Urinary bladder (tissue), 4 donors: ENCODE results near the gene ANO10. TPM values are rescaled to one million over a fixed set of nuclear protein-coding genes. Genes with fewer than 3 reads are reported as not detected.

Experiments used
- DNase-seq: peaks from one replicate; pipeline ENCODE4 v3.0.0-alpha.2; 2015; ENCODE audit errors: extremely low spot score
- H3K27ac ChIP-seq: one replicate; pipeline ENCODE4 v1.5.1; 2013; ENCODE audit warnings: low read depth, mild to moderate bottlenecking, moderate library complexity
- H3K36me3 ChIP-seq: one replicate; pipeline ENCODE4 v1.6.1; 2013; ENCODE audit warnings: mild to moderate bottlenecking, moderate library complexity; ENCODE audit not compliant: insufficient read depth
- H3K4me1 ChIP-seq: one replicate; pipeline ENCODE4 v1.6.1; 2013; ENCODE audit warnings: mild to moderate bottlenecking, moderate library complexity; ENCODE audit not compliant: insufficient read depth
- H3K4me3 ChIP-seq: one replicate; pipeline ENCODE4 v1.5.1; 2013; ENCODE audit warnings: low read depth, low read length
- WGBS: extraction: QIAGEN DNeasy Blood & Tissue Kit; methylation state at CpG from one replicate; pipeline ENCODE4 v1.1.7; 2013; 5-methylcytosine and 5-hydroxymethylcytosine counted together
- polyA plus RNA-seq: library from polyadenylated mRNA; stranded (reverse); fragments of 200-250 nt; gene quantifications from one replicate; pipeline ENCODE4 v1.2.3, GENCODE V29; 2013
- total RNA-seq: library from RNA; depleted of rRNA; stranded (reverse); fragments of >200 nt; gene quantifications from one replicate; pipeline ENCODE4 v1.2.3, GENCODE V29; 2014
- donor health status: healthy with polysubstance abuse.
- donor health status: healthy.

Gene ANO10
- total and polyA plus RNA-seq, 2 donors, result 25.1 to 33.3 TPM

- WGBS, result 93% methylated on average over 14 of the region's 14 CpGs
- Histone ChIP-seq H3K36me3 (peaks cover 3% of the 10 kb centered on the region), H3K4me3 (no peak overlapping the region), H3K27ac (no peak overlapping the region), H3K4me1 (no peaks in the 10 kb centered on the region)
- DNase-seq, result no peak
Observed at GRCh38 chr3:43346978-43347749, 274.6 kb downstream of the ANO10 start.

DNA sequence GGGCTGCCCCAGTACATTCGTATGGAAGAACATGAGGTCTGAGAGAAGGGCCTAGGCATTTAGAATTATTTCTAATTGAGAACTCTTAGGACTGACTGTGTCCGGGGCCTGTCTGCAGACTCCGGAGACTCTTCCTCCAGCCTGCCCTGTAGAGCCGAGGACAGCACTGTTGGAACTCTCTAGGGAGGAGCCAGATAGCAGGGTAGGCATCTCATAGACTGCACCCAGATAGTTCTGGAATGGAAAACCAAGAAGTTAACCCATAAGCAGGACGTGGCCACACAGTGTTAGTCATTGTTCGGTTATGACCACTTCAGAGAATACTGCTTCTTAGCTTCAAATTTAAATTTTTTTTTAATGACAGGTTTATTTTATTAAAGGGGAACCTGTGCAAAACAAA, 275.9 kb downstream of the ANO10 start:
- Histone ChIP-seq H3K36me3 (peaks cover 3% of the 10 kb centered on the region), H3K27ac (no peak overlapping the region)
- WGBS, result 89% methylated on average over 6 of the region's 6 CpGs

GRCh38 chr3:43345246-43345645, 276.6 kb downstream of the ANO10 start:
- peaks cover 3% of the 10 kb centered on the region for H3K36me3 ChIP-seq
- no peaks in the 10 kb centered on the region for H3K4me1 ChIP-seq
- H3K4me3 ChIP-seq, result no peak overlapping the region
- 95% methylated on average over 4 of the region's 4 CpGs for WGBS
- H3K27ac ChIP-seq, result no peak overlapping the region
- DNase-seq, result no peak

More for the DNA sequence above, 275.9 kb downstream of the ANO10 start:
- no peaks in the 10 kb centered on the region for H3K4me1 ChIP-seq
- no peak for DNase-seq
- H3K4me3 ChIP-seq, result no peak overlapping the region

DNA sequence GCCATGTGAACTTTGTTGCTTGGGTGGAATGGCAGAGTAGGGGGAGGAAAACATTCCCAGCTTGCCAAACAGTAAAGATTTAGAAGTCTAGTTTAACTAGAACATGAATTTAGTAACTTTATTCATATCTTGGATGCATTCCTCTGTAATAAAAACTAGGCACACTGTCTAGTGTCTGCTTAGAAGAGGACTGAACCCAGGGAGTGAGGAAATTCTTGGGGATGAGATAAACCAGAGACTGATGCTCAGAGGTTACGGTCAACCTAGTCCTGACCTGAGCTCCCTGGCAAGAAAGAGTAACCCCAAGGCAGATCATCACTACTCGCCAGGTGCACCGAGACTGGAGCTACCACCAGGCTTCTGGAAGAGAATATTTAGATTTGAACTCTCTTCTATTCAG, 277.3 kb downstream of the ANO10 start:
- WGBS, result 84% methylated on average over 3 of the region's 3 CpGs
- Histone ChIP-seq H3K4me3 (no peak overlapping the region), H3K36me3 (peaks cover 3% of the 10 kb centered on the region), H3K27ac (no peak overlapping the region), H3K4me1 (no peaks in the 10 kb centered on the region)
- no peak for DNase-seq

GRCh38 chr3:43343815-43344214, 278.0 kb downstream of the ANO10 start:
- 74% methylated on average over 3 of the region's 3 CpGs for WGBS
- no peak for DNase-seq
- peaks cover 5% of the 10 kb centered on the region for H3K36me3 ChIP-seq
- no peaks in the 10 kb centered on the region for H3K4me1 ChIP-seq
- no peak overlapping the region for H3K27ac ChIP-seq
- no peak overlapping the region for H3K4me3 ChIP-seq

DNA sequence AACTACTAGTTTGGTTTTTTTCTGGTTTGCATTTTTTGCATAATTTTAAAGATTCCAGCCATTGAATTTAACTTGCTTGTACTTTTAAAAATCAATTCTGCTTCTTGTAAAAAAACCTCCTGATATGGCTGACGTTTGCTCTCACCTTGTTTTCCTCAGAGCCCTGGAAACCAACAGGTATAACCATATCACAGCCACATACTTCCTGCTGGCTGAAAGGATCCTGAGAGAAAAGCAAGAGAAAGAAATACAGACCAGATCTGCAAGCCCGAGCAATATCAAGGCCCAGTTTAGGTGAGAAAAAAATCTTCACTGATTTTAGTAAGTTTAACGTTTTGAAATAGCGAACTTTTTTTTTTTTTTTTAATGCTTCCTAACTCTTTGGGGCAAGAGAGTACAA, 278.6 kb downstream of the ANO10 start:
- no peak overlapping the region for H3K4me3 ChIP-seq
- no peak overlapping the region for H3K27ac ChIP-seq
- H3K4me1 ChIP-seq, result no peaks in the 10 kb centered on the region
- no peak for DNase-seq
- WGBS, result 82% methylated on average over 4 of the region's 4 CpGs
- H3K36me3 ChIP-seq, result peaks cover 5% of the 10 kb centered on the region

- DNase-seq, result no peak
- H3K4me1 ChIP-seq, result no peaks in the 10 kb centered on the region
- peaks cover 8% of the 10 kb centered on the region for H3K36me3 ChIP-seq
- no peak overlapping the region for H3K27ac ChIP-seq
- H3K4me3 ChIP-seq, result no peak overlapping the region
- 92% methylated on average over 2 of the region's 2 CpGs for WGBS
Observed at GRCh38 chr3:43341788-43342187, 280.0 kb downstream of the ANO10 start.

DNA sequence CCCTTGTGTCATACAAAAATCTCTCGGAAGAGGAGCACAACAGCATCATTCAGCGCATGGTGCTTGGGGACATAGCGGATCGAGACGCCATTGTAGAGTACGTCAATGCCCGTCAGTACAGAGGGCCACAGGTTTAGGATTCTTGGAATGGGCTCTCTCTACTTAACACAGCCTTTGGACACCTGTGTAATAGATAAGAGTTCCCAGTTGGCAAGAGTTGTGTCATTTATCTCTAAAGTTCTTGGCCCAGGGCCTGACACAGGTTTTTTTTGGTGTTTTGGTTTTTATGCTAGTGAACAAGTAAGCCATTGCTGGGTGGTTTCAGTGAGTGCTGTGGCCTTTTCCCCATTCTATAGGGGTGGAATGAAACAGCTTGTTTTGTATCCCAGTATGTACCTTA, 281.4 kb downstream of the ANO10 start:
- Histone ChIP-seq H3K36me3 (peaks cover 12% of the 10 kb centered on the region), H3K4me3 (no peak overlapping the region), H3K27ac (no peak overlapping the region), H3K4me1 (no peaks in the 10 kb centered on the region)
- no peak for DNase-seq
- 97% methylated on average over 7 of the region's 7 CpGs for WGBS

DNA sequence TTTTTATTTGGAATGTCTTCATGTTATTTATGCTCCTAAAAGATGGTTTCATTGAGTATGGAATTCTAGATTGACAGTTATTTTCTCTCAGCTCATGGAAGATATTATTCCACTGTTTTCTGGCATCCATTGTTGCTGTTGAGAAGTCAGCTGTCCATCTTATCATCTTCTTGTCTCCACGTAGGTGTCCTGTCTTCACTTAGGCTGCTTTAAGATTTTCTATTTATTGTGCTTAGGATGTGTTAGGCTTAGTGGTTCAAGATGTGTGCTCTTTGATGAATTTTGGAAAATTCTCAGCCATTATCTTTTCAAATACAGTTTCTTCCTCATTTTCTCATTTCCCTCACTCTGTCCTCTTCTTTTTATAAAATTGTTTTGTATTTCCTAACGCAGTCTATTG, 283.5 kb downstream of the ANO10 start:
- peaks cover 9% of the 10 kb centered on the region for H3K36me3 ChIP-seq
- H3K4me1 ChIP-seq, result no peaks in the 10 kb centered on the region
- no peak overlapping the region for H3K4me3 ChIP-seq
- no peak for DNase-seq
- H3K27ac ChIP-seq, result no peak overlapping the region
- WGBS, result 94% methylated on average over 2 of the region's 2 CpGs

DNA sequence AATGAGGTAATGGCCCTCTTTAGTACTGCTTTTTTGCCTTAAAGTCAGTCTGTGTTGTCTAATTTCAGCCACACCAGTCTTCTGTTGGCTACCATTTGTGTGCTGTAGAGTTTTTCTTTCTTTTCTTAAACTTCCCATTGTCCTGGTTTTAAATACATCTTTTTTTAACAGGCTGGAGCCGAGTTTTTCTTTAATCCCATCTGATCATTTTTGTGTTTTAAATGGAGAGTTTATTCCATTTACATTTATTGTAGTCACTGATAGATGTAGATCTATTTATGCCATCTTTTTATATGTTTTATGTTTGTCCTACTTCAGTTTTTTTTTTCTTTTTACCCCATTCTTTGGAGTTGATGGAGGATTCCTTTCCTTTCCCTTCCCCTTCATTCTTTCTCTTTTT, 286.0 kb downstream of the ANO10 start:
- no peak overlapping the region for H3K4me3 ChIP-seq
- no peak overlapping the region for H3K27ac ChIP-seq
- no peaks in the 10 kb centered on the region for H3K4me1 ChIP-seq
- H3K36me3 ChIP-seq, result peaks cover 9% of the 10 kb centered on the region
- 99% methylated on average over 1 of the region's 1 CpG for WGBS
- DNase-seq, result no peak

- Histone ChIP-seq H3K4me3 (no peak overlapping the region), H3K27ac (no peak overlapping the region), H3K36me3 (peaks cover 9% of the 10 kb centered on the region), H3K4me1 (no peaks in the 10 kb centered on the region)
- WGBS, result 91% methylated on average over 1 of the region's 1 CpG
- DNase-seq, result no peak
Observed at GRCh38 chr3:43334976-43335375, 286.8 kb downstream of the ANO10 start.

GRCh38 chr3:43331381-43331780, 290.4 kb downstream of the ANO10 start:
- Histone ChIP-seq H3K4me1 (no peaks in the 10 kb centered on the region), H3K36me3 (peaks cover 4% of the 10 kb centered on the region), H3K4me3 (no peak overlapping the region), H3K27ac (no peak overlapping the region)
- WGBS, result 91% methylated on average over 4 of the region's 4 CpGs
- DNase-seq, result no peak

DNA sequence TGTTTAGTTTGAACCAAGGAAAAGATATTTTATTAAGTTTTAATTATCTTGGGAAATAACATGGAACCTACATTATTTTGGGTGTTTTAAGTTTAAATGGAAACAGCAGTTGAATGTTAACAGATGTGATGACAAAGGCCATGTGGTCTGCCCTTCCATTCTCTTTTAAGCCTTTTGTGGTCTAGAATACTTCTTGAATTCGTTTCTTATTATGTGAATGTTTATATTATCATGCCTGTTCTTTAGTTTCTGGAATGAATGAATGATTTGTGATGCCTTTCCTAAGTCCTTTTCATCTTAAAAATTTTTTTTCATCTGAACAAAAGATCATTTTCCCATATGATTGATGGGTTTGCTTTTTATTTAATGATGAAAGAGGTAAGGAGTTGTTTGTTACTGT, 290.8 kb downstream of the ANO10 start:
- 28% methylated on average over 1 of the region's 1 CpG for WGBS
- no peak overlapping the region for H3K4me3 ChIP-seq
- H3K27ac ChIP-seq, result no peak overlapping the region
- DNase-seq, result no peak
- peaks cover 2% of the 10 kb centered on the region for H3K36me3 ChIP-seq
- no peaks in the 10 kb centered on the region for H3K4me1 ChIP-seq

DNA sequence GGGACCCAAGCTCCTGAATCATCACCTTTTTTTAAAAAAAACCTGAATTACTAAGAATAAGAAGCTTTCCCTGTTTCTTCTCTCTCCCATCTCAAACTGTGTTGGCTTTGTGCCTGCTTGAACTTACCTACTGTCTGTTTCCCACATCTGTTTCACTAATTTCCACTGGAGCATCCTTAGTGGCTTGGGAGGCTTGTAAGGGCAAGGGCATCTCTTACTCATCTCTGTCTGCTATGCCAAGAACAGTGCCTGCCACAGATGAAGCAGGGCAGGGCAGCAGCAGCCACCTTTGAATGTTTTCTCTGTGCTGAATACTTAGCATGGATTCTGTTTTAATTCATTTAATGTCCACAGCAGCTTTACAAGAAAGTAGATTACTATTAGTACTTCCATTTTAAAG, 293.2 kb downstream of the ANO10 start:
- H3K27ac ChIP-seq, result no peak overlapping the region
- no peaks in the 10 kb centered on the region for H3K4me1 ChIP-seq
- DNase-seq, result no peak
- no peak overlapping the region for H3K4me3 ChIP-seq
- no peaks in the 10 kb centered on the region for H3K36me3 ChIP-seq

GRCh38 chr3:43327582-43327979, 294.2 kb downstream of the ANO10 start:
- no peaks in the 10 kb centered on the region for H3K4me1 ChIP-seq
- H3K36me3 ChIP-seq, result no peaks in the 10 kb centered on the region
- no peak overlapping the region for H3K27ac ChIP-seq
- no peak overlapping the region for H3K4me3 ChIP-seq
- DNase-seq, result no peak
